ENCODE results near the gene ABCC8. TPM values are rescaled to one million over a fixed set of nuclear protein-coding genes. Genes with fewer than 3 reads are reported as not detected.

ABCC8 gene
- polyA plus RNA-seq, 4 donors: 0.81 to 11.2 (median 3.6) TPM

- no peak overlapping the region for H3K27ac ChIP-seq (ENCODE audit: low read depth in 1 of 3, low read length in 2 of 3)
- no peaks in the 10 kb centered on the region for H3K36me3 ChIP-seq (ENCODE audit: control insufficient read depth in 3 of 3, insufficient read depth in 2 of 3, low read depth in 1 of 3, low read length in 3 of 3)
- no peaks in the 10 kb centered on the region for H3K27me3 ChIP-seq (ENCODE audit: control insufficient read depth in 3 of 3, insufficient read depth in 3 of 3, low read length in 3 of 3)
- H3K4me3 ChIP-seq (ENCODE audit: low read depth in 1 of 3, low read length in 3 of 3): no peak overlapping the region
- no peak for FAIRE-seq
- H3K9me3 ChIP-seq (ENCODE audit: control insufficient read depth in 2 of 2, insufficient read depth in 1 of 2, low read depth in 1 of 2, low read length in 1 of 2): no peaks in the 10 kb centered on the region
- DNase-seq: peak in 1 of 2 donors; percentile 55
- peaks cover 0 to 17% (median 0%) of the 10 kb centered on the region in 3 donors for H3K4me1 ChIP-seq (ENCODE audit: control insufficient read depth in 3 of 3, insufficient read depth in 2 of 3, low read depth in 1 of 3, low read length in 2 of 3)
- WGBS, 3 donors: 59 to 82% (median 67%) methylated on average over 8 of the region's 8 CpGs
These were observed 74.8 kb downstream of the ABCC8 start for GRCh38 chr11:17401841-17402240.

GRCh38 chr11:17401316-17401715 lies 75.3 kb downstream of the ABCC8 start:
- Histone ChIP-seq H3K27ac (ENCODE audit: low read depth in 1 of 3, low read length in 2 of 3) (no peak overlapping the region), H3K9me3 (ENCODE audit: control insufficient read depth in 2 of 2, insufficient read depth in 1 of 2, low read depth in 1 of 2, low read length in 1 of 2) (no peaks in the 10 kb centered on the region), H3K36me3 (ENCODE audit: control insufficient read depth in 3 of 3, insufficient read depth in 2 of 3, low read depth in 1 of 3, low read length in 3 of 3) (no peaks in the 10 kb centered on the region), H3K27me3 (ENCODE audit: control insufficient read depth in 3 of 3, insufficient read depth in 3 of 3, low read length in 3 of 3) (no peaks in the 10 kb centered on the region), H3K4me1 (ENCODE audit: control insufficient read depth in 3 of 3, insufficient read depth in 2 of 3, low read depth in 1 of 3, low read length in 2 of 3) (peaks cover 0 to 17% (median 0%) of the 10 kb centered on the region in 3 donors), H3K4me3 (ENCODE audit: low read depth in 1 of 3, low read length in 3 of 3) (no peak overlapping the region)
- DNase-seq: no peak
- 78 to 87% (median 80%) methylated on average over 2 of the region's 2 CpGs for WGBS, 3 donors
- no peak for FAIRE-seq

- Histone ChIP-seq H3K4me1 (ENCODE audit: control insufficient read depth in 3 of 3, insufficient read depth in 2 of 3, low read depth in 1 of 3, low read length in 2 of 3) (peaks cover 0 to 7% (median 0%) of the 10 kb centered on the region in 3 donors), H3K27me3 (ENCODE audit: control insufficient read depth in 3 of 3, insufficient read depth in 3 of 3, low read length in 3 of 3) (no peaks in the 10 kb centered on the region), H3K27ac (ENCODE audit: low read depth in 1 of 3, low read length in 2 of 3) (no peak overlapping the region), H3K36me3 (ENCODE audit: control insufficient read depth in 3 of 3, insufficient read depth in 2 of 3, low read depth in 1 of 3, low read length in 3 of 3) (no peaks in the 10 kb centered on the region), H3K9me3 (ENCODE audit: control insufficient read depth in 2 of 2, insufficient read depth in 1 of 2, low read depth in 1 of 2, low read length in 1 of 2) (no peaks in the 10 kb centered on the region), H3K4me3 (ENCODE audit: low read depth in 1 of 3, low read length in 3 of 3) (no peak overlapping the region)
- WGBS, 3 donors: 86 to 94% (median 87%) methylated on average over 19 of the region's 19 CpGs
- FAIRE-seq (no peak), DNase-seq (no peak)
These were observed 76.4 kb downstream of the ABCC8 start for GRCh38 chr11:17400048-17400775.

GRCh38 chr11:17399236-17399635 lies 77.4 kb downstream of the ABCC8 start:
- no peaks in the 10 kb centered on the region for H3K36me3 ChIP-seq (ENCODE audit: control insufficient read depth in 3 of 3, insufficient read depth in 2 of 3, low read depth in 1 of 3, low read length in 3 of 3)
- FAIRE-seq: no peak

DNA sequence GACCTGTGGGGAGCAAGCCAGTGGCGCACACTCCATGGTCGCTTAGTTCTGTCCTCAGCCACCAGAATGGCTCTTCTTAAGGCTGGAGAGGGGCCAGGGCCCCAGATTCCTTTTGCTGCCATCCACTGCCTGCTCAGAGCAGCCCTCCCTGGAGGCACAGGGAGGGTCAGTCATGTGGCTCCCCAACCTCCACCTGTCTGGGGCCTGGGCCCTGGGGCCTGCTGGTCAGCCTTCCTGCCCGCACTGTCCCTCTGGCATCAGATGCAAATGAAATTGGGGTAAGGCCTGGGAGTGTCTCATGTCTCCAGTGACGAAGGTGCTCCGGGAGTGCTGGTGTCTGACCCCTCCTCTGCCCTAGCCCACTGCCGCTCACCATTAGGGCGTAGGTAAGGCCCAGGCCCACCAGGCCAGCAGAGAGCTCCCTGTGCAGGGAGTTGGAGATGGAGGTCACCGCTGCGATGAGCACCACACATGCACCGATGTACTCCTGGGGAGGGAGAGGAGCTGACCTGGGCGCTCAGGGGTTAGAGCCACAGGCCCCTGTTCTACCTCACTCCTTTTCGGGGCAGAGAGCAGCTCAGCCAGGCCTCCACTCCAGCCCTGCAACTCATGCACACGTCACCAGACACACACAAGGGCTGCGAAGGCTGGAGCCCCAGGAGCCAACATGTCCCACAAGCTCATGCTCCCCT lies 79.2 kb downstream of the ABCC8 start:
- peaks cover 0 to 5% (median 0%) of the 10 kb centered on the region in 3 donors for H3K4me1 ChIP-seq (ENCODE audit: control insufficient read depth in 3 of 3, insufficient read depth in 2 of 3, low read depth in 1 of 3, low read length in 2 of 3)
- no peak overlapping the region for H3K4me3 ChIP-seq (ENCODE audit: low read depth in 1 of 3, low read length in 3 of 3)
- FAIRE-seq (no peak), DNase-seq (no peak)
- H3K27ac ChIP-seq (ENCODE audit: low read depth in 1 of 3, low read length in 2 of 3): no peak overlapping the region
- 90 to 94% (median 93%) methylated on average over 12 to 14 of the region's 14 CpGs for WGBS, 3 donors
- H3K36me3 ChIP-seq (ENCODE audit: control insufficient read depth in 3 of 3, insufficient read depth in 2 of 3, low read depth in 1 of 3, low read length in 3 of 3): no peaks in the 10 kb centered on the region
- H3K27me3 ChIP-seq (ENCODE audit: control insufficient read depth in 3 of 3, insufficient read depth in 3 of 3, low read length in 3 of 3): no peaks in the 10 kb centered on the region
- peaks cover 0 to 3% of the 10 kb centered on the region in 2 donors for H3K9me3 ChIP-seq (ENCODE audit: control insufficient read depth in 2 of 2, insufficient read depth in 1 of 2, low read depth in 1 of 2, low read length in 1 of 2)

More at GRCh38 chr11:17399236-17399635, 77.4 kb downstream of the ABCC8 start:
- H3K4me1 ChIP-seq (ENCODE audit: control insufficient read depth in 3 of 3, insufficient read depth in 2 of 3, low read depth in 1 of 3, low read length in 2 of 3): peaks cover 0 to 5% (median 0%) of the 10 kb centered on the region in 3 donors
- H3K27ac ChIP-seq (ENCODE audit: low read depth in 1 of 3, low read length in 2 of 3): no peak overlapping the region
- no peaks in the 10 kb centered on the region for H3K27me3 ChIP-seq (ENCODE audit: control insufficient read depth in 3 of 3, insufficient read depth in 3 of 3, low read length in 3 of 3)
- H3K9me3 ChIP-seq (ENCODE audit: control insufficient read depth in 2 of 2, insufficient read depth in 1 of 2, low read depth in 1 of 2, low read length in 1 of 2): no peaks in the 10 kb centered on the region
- H3K4me3 ChIP-seq (ENCODE audit: low read depth in 1 of 3, low read length in 3 of 3): no peak overlapping the region
- no peak for DNase-seq

- WGBS, 3 donors: 87 to 92% (median 90%) methylated on average over 19 to 22 of the region's 22 CpGs
- peaks cover 0 to 5% (median 0%) of the 10 kb centered on the region in 3 donors for H3K4me1 ChIP-seq (ENCODE audit: control insufficient read depth in 3 of 3, insufficient read depth in 2 of 3, low read depth in 1 of 3, low read length in 2 of 3)
- H3K36me3 ChIP-seq (ENCODE audit: control insufficient read depth in 3 of 3, insufficient read depth in 2 of 3, low read depth in 1 of 3, low read length in 3 of 3): no peaks in the 10 kb centered on the region
- FAIRE-seq (no peak), DNase-seq (no peak)
- peaks cover 0 to 4% of the 10 kb centered on the region in 2 donors for H3K9me3 ChIP-seq (ENCODE audit: control insufficient read depth in 2 of 2, insufficient read depth in 1 of 2, low read depth in 1 of 2, low read length in 1 of 2)
- no peak overlapping the region for H3K27ac ChIP-seq (ENCODE audit: low read depth in 1 of 3, low read length in 2 of 3)
- H3K4me3 ChIP-seq (ENCODE audit: low read depth in 1 of 3, low read length in 3 of 3): no peak overlapping the region
- H3K27me3 ChIP-seq (ENCODE audit: control insufficient read depth in 3 of 3, insufficient read depth in 3 of 3, low read length in 3 of 3): no peaks in the 10 kb centered on the region
These were observed 79.9 kb downstream of the ABCC8 start for GRCh38 chr11:17396598-17397310.

DNA sequence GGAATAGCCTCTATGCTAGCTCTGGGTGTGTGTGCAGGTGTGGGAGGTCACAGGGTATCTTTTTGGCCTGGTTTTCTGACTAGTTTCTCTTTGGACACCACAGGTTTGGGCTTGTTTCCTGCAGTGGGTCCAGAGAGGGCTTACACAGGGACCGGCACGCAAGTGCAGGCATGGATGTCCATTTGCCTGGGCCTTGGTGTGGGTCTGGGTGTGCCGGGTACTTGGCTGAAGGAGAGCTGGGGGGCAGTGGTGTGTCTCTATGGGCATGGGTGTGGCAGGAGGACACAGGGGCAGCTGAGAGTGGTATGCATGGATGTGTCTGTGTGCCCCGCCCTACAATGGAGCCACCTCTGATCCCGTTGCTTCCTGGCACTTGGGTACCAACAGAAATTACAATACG lies 80.7 kb downstream of the ABCC8 start:
- Histone ChIP-seq H3K27ac (ENCODE audit: low read depth in 1 of 3, low read length in 2 of 3) (no peak overlapping the region), H3K9me3 (ENCODE audit: control insufficient read depth in 2 of 2, insufficient read depth in 1 of 2, low read depth in 1 of 2, low read length in 1 of 2) (peaks cover 0 to 4% of the 10 kb centered on the region in 2 donors), H3K27me3 (ENCODE audit: control insufficient read depth in 3 of 3, insufficient read depth in 3 of 3, low read length in 3 of 3) (no peaks in the 10 kb centered on the region), H3K4me3 (ENCODE audit: low read depth in 1 of 3, low read length in 3 of 3) (no peak overlapping the region), H3K4me1 (ENCODE audit: control insufficient read depth in 3 of 3, insufficient read depth in 2 of 3, low read depth in 1 of 3, low read length in 2 of 3) (no peaks in the 10 kb centered on the region), H3K36me3 (ENCODE audit: control insufficient read depth in 3 of 3, insufficient read depth in 2 of 3, low read depth in 1 of 3, low read length in 3 of 3) (no peaks in the 10 kb centered on the region)
- WGBS, 3 donors: 75 to 87% (median 85%) methylated on average over 6 of the region's 6 CpGs
- no peak for FAIRE-seq
- no peak for DNase-seq

- 90 to 94% (median 91%) methylated on average over 20 of the region's 20 CpGs for WGBS, 3 donors
- Histone ChIP-seq H3K27ac (ENCODE audit: low read depth in 1 of 3, low read length in 2 of 3) (no peak overlapping the region), H3K9me3 (ENCODE audit: control insufficient read depth in 2 of 2, insufficient read depth in 1 of 2, low read depth in 1 of 2, low read length in 1 of 2) (peaks cover 0 to 4% of the 10 kb centered on the region in 2 donors), H3K27me3 (ENCODE audit: control insufficient read depth in 3 of 3, insufficient read depth in 3 of 3, low read length in 3 of 3) (no peaks in the 10 kb centered on the region), H3K4me1 (ENCODE audit: control insufficient read depth in 3 of 3, insufficient read depth in 2 of 3, low read depth in 1 of 3, low read length in 2 of 3) (no peaks in the 10 kb centered on the region), H3K4me3 (ENCODE audit: low read depth in 1 of 3, low read length in 3 of 3) (no peak overlapping the region), H3K36me3 (ENCODE audit: control insufficient read depth in 3 of 3, insufficient read depth in 2 of 3, low read depth in 1 of 3, low read length in 3 of 3) (no peaks in the 10 kb centered on the region)
- FAIRE-seq (no peak), DNase-seq (no peak)
These were observed 81.1 kb downstream of the ABCC8 start for GRCh38 chr11:17395554-17395961.

Measured in small intestine (tissue), 7 donors.